GM21737 (cell line): Measurements from ENCODE around the gene FAM161B.
"Not testable (repeated sequence)": the region's sequence is repeated elsewhere in the genome, so short reads cannot be mapped to it uniquely, and the experiment has no call there.

Experiments
- ATAC-seq: cut with Tn5 transposase; IDR thresholded peaks from one replicate; pipeline ENCODE4 v1.9.1; 2021; ENCODE audit warnings: mild to moderate bottlenecking, moderate library complexity; ENCODE audit not compliant: unreplicated experiment

FAM161B gene

DNA sequence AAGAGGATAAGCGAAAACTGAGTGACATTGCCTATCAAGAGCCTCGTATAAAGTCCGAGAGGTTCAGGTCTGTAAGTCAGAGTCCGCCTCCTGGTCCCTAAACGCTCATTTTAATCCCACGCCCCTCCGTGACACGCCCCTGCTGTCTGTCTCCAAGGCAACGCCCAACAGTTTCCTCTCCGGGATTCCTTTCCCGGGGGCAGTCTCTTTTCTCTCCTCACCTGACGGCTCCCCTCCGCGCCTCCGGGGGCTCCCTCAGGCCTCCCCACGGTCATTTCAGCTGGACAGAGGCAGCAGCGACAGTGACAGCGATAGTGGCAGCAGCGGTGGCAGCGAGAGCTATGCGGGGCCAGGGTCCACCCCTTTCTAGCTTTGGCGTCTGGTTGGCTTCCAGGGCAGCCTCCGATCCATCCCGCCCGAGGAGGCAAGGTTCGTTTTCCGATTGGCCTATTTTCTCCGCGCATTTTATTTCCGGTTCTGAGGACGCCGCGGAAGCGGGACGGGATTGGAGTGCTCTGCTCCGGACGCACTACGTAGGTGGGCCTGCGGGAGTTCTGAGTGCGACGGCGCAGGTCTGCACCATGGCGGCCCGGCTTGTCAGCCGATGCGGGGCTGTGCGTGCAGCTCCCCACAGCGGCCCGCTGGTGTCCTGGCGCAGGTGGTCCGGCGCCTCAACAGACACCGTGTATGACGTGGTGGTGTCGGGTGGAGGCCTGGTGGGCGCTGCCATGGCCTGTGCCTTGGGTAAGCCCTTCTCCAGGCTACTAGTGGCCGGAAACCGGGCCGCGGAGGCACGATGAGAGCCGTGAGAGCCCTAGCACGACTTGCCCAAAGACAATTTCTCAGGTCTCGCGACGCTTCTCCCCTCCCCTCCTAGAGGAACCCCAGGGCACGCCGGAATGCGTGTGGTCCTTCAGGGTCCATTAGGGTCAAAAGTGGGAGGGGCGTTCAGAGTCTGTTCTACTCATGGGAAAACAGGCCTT is at the start of gene FAM161B, which contains the start of gene COQ6:
FAM161B (minus strand) TSS at position 343 of the 983 bp plus-strand sequence; CDS start at position 275, 68 bp downstream.
COQ6 (plus strand) TSS at position 551 of the 983 bp plus-strand sequence; CDS start at position 582, 31 bp downstream.
- peak; percentile 94 for ATAC-seq

DNA sequence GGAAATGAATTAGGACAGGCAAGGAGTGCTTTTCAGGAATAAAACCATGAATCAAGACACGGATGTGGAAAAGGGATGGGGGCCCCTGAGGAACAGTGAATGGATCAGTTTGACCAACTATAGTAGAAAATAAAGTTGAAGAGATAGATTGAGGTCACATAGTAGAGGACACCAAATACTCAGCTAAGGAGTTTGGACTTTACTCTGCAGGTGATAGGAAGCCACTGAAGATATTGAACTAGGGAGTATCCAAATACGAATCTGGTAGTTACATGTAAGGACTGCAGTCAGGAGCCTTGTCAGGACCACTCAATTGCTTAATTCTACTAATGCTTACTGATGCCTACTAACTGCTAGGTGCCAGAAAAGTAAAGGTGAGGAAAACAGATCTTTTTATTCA is 48.8 kb upstream of the FAM161B start:
- ATAC-seq, result no peak

DNA sequence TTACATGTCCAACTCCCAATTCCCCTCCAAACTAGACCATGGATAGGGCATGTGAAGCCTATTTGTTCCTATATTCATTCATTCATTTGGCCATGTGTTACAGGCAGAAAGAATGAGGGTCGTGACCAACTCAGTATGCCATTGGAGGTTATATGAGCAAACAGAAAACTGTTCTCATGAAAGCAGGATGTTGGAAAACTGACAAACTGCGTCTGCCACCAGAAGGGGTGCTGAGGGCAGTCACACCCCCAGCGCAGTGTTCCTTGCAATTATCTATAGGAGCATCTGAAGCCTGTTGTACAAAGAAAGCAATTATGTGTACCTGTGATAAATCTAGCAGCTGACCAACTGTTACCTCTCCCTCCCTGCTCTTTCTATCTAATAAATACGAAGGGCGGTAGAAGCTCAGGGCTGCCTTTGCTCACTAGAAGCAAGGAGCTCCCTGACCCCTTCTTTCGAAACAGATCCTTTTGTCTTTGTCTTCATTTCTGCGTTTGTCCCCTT is 48.1 kb upstream of the FAM161B start:
- no peak for ATAC-seq

DNA sequence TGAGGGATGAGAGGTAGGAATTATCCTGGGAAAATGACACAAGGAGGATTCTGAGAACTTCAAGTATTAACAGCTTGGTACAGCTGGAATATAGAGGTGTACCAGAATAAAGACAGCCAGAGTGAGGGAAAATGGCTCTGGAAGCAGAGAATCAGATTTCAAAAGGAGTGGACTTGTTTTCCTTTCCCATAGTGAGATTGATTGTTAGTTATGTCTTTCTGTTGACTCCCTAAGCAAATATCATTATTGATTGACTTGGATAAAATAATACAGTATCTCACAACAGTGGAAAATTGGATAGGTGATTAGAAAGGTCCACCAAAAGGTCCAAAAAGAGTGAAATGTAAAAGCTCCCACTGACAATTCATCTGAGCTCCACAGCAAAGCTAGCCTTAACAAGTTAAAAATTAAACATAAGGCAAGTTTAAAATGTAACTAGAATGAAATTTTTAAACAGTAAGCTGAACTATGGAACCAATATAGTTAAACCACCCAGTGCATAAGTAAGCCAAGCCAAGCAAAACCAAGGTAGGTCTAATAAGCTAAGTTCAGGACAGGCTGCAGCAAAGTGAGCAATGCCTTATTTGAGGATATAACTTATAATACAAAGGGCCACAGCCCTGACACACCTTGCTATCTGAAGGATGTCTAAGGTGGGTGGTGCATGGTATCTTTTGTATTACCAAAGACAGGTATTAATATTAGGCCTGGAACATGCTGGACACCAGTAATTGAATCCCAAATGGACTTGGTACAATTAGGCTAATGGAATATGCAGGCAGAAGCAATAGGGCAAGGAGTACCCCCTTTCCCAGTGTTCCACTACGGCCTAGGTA is 47.4 kb upstream of the FAM161B start:
- no peak for ATAC-seq

DNA sequence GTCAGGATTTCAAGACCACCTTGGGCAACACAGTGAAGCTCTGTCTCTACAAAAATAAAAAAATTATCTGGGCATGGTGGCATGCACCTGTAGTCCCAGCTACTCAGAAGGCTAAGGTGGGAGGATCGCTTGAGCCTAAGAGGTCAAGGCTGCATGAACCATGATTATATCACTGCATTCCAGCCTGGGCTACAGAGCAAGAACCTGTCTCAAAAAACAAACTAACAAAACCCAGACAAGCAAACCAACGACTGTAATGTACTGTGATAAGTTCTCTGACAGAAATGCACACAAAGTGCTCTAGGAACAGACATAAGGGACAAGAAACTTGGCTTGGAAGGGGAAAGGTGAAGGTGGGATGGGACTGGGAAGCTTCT is 46.8 kb upstream of the FAM161B start:
- ATAC-seq, result no peak

DNA sequence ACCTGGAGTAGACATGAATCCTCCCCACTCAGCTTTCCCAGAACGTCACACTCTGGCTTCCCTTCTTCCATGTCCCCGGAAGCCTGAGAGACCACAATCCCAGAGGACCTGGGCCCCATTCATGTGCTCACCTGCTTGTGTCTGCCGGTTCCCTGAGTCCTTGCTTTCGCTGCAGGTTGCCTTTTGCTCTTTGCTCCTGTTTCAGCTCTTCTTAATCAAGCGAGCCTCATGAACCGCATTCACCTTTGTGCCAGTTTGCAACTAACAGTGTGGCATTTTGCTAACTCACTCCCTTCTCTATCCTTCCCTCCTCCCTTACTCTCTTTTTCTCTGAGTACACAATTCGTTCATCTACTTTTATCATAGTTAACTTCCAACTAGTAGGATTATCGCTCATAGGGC is 46.1 kb upstream of the FAM161B start:
- no peak for ATAC-seq

DNA sequence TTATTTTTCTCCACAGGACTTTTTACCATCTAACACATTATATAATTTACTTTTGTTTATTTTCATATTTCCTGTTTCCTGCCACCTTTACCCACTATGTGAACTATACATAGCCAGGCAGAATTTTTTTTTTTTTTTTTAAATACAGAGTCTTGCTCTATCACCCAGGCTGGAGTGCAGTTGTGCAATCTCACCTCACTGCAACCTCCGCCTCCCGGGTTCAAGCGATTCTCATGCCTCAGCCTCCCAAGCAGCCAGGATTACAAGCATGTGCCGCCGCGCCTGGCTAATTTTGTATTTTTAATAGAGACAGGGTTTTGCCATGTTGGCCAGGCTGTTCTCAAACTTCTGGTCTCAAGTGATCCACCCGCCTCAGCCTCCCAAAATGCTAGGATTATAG is 45.0 kb upstream of the FAM161B start:
- not testable (repeated sequence) for ATAC-seq

GRCh38 chr14:73991092-73991491 is 41.2 kb upstream of the FAM161B start:
- no peak for ATAC-seq

DNA sequence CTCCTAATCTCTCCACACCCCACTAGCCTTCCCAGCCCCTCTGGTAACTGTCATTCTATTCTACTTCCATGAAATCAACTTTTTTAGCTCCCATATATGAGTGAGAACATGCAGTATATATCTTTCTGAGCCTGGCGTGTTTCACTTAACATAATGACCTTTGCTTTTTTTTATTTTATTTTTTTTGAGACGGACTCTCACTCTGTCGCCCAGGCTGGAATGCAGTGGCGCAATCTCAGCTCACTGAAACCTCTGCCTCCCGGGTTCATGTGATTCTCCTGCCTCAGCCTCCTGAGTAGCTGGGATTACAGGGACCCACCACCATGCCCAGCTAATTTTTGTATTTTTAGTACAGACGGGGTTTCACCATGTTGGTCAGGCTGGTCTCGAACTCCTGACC is 38.8 kb upstream of the FAM161B start:
- ATAC-seq, result not testable (repeated sequence)

- no peak for ATAC-seq
These were observed 38.2 kb upstream of the FAM161B start for GRCh38 chr14:73988065-73988464.

GRCh38 chr14:73977896-73978295 is 28.0 kb upstream of the FAM161B start:
- no peak for ATAC-seq

- ATAC-seq, result no peak
These were observed 26.2 kb upstream of the FAM161B start for GRCh38 chr14:73976125-73976524.

- ATAC-seq, result no peak
These were observed 23.6 kb upstream of the FAM161B start for GRCh38 chr14:73973497-73973896.

- ATAC-seq, result no peak
These were observed 19.0 kb upstream of the FAM161B start for GRCh38 chr14:73968885-73969284.

DNA sequence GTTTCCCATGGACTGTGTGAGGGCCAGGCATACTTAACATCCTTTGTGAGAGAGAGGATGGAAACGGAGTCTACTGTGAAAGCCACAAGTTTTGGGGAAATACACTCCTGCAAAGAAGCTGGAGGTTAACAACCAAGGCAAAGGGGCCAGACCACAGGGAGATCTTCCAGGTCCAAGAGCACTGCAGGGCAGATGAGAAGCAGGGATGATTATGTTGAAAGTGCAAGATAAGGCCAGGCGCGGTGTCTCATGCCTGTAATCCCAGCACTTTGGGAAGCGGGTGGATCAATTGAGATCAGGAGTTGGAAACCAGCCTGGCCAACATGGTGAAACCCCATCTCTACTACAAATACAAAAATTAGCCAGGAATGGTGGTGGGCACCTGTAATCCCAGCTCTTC is 15.3 kb upstream of the FAM161B start:
- no peak for ATAC-seq

- ATAC-seq, result no peak
These were observed 11.3 kb upstream of the FAM161B start for GRCh38 chr14:73961192-73961591.

GRCh38 chr14:73958591-73958990 is 8.7 kb upstream of the FAM161B start:
- no peak for ATAC-seq

- ATAC-seq, result no peak
These were observed 5.8 kb upstream of the FAM161B start for GRCh38 chr14:73955674-73956073.

DNA sequence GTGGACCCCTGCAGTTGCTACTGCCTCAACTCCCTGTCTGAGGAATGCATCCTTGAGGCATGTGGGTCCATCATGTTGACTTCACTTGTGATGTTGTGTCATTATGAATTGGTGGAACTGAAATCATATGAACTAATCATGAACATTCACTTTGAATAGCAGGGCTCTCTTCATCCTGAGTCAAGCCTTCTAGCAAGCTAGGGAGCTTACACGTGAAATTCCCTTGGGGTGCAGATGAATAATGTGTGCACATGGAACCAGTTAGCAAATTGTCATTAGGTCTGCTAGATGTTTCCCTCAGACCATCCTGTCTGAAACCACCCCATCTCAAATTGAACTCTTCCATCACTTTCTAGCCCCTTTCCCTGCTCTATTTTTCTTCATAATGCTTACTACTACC is 3.8 kb upstream of the FAM161B start:
- ATAC-seq, result no peak

DNA sequence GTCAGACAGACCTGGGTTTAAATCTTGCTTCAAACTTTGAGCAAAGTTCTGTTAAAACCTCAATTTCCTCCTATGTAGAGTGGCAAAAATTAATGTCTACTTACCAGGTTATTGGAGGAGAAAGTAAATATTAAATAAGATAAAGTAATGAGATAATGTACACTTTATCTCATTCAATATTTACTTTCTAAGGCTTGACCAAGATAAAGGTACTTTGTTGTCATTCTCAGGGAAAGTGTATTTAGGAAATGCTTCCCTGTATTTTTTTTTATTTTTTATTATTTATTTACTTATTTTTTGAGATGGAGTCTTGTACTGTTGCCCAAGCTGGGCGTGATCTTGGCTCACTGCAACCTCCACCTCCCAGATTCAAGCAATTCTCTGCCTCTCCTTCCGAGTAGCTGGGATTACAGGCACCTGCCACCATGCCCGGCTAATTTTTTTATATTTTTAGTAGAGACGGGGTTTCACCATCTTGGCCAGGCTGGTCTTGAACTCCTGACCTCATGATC is 4.7 kb downstream of the FAM161B start:
- no peak for ATAC-seq
